ENCODE results near the gene CALR.

- TF ChIP-seq CTCF (IDR thresholded peaks at IDR 0.05) (no peak), POLR2A (IDR thresholded peaks at IDR 0.05) (no peak)
Measured at GRCh38 chr19:12946092-12946721, 7.8 kb downstream of the CALR start.

All from lower leg skin (tissue), 3 donors.